Neutrophil (primary cell): ENCODE measurements around the gene SND1.

ENCODE experiments used
- H3K27ac ChIP-seq: fragments of 200-600 bp; sonication (generic); 2 replicates; pipeline ENCODE4 v1.5.1; 2016; ENCODE audit warnings: mild to moderate bottlenecking, moderate library complexity
- H3K27me3 ChIP-seq: fragments of 200-600 bp; sonication (generic); 2 replicates; pipeline ENCODE4 v1.6.0; 2016; ENCODE audit warnings: mild to moderate bottlenecking
- H3K36me3 ChIP-seq: fragments of 200-600 bp; sonication (generic); 2 replicates; pipeline ENCODE4 v1.5.1; 2017
- H3K4me1 ChIP-seq, 2 experiments: fragments of 200-600 bp in 1 of 2; sonication (generic) in 1 of 2; 1 replicate in 1 of 2; 2 replicates in 1 of 2; pipeline versions ENCODE4 v1.5.1 to v1.6.1; 2013 to 2016; ENCODE audit warnings: low read depth in 1 of 2, low read length in 1 of 2, mild to moderate bottlenecking in 1 of 2, moderate library complexity in 1 of 2; ENCODE audit not compliant: control insufficient read depth in 1 of 2, insufficient read depth in 1 of 2
- H3K4me3 ChIP-seq, 2 experiments: fragments of 200-600 bp in 1 of 2; sonication (generic) in 1 of 2; 1 replicate in 1 of 2; 2 replicates in 1 of 2; pipeline ENCODE4 v1.5.1; 2013 to 2016; ENCODE audit warnings: low read depth in 1 of 2, low read length in 1 of 2, mild to moderate bottlenecking in 1 of 2, moderate library complexity in 1 of 2
- H3K9me3 ChIP-seq: fragments of 200-600 bp; sonication (generic); 2 replicates; pipeline ENCODE4 v1.5.1; 2016
- TF ChIP-seq, protein P1 (sequence below): fragments of 200-600 bp; sonication (generic); IDR thresholded peaks from 2 replicates; pipeline ENCODE4 v1.5.1; 2016; ENCODE audit warnings: antibody characterized with exemption

Gene SND1

DNA sequence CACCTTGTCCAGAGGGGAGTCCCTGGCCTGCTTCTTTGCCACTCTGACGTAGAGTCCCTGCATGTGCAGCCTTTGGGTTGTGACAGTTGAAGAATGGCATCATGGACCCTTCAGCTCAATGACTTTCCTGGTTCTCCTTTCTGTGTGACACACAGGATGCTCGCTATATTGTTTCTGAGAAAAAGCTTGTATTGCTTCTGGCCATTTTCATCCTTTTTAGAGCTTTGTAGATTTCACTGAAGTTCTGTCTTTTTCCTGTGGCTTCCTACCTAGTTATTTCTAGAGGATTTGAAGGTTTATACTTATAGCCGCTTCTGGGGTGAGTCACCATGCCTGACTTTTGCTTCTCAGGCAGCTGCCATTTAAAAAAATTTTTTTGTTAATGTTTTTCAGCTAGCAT lies 27.0 kb downstream of the SND1 start:
- TF ChIP-seq, protein P1, sequence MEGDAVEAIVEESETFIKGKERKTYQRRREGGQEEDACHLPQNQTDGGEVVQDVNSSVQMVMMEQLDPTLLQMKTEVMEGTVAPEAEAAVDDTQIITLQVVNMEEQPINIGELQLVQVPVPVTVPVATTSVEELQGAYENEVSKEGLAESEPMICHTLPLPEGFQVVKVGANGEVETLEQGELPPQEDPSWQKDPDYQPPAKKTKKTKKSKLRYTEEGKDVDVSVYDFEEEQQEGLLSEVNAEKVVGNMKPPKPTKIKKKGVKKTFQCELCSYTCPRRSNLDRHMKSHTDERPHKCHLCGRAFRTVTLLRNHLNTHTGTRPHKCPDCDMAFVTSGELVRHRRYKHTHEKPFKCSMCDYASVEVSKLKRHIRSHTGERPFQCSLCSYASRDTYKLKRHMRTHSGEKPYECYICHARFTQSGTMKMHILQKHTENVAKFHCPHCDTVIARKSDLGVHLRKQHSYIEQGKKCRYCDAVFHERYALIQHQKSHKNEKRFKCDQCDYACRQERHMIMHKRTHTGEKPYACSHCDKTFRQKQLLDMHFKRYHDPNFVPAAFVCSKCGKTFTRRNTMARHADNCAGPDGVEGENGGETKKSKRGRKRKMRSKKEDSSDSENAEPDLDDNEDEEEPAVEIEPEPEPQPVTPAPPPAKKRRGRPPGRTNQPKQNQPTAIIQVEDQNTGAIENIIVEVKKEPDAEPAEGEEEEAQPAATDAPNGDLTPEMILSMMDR, result no peak
- Histone ChIP-seq H3K4me3 (no peak overlapping the region), H3K27me3 (no peaks in the 10 kb centered on the region), H3K9me3 (no peaks in the 10 kb centered on the region), H3K36me3 (no peaks in the 10 kb centered on the region), H3K4me1 (no peaks in the 10 kb centered on the region), H3K27ac (no peak overlapping the region)

DNA sequence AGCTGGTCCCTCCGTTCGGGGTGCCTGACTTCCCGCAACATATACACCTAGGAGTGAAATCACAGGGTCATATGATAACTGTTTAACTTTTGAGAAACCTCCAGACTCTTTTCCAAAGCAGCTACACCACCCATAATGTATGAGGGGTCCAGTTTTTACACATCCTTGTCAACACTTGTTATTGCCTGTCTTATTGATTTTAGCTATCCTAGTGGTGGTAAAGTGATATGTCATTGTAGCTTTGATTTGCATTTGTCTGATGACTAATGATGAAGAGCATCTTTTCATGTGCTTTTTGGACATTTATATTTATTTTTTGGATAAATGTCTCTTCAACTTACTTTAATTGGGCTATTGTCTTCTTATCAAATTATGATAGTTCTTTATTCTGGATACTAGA lies 29.0 kb downstream of the SND1 start:
- no peaks in the 10 kb centered on the region for H3K27me3 ChIP-seq
- H3K4me1 ChIP-seq, result peaks cover 10 to 11% of the 10 kb centered on the region in 2 experiments
- no peaks in the 10 kb centered on the region for H3K9me3 ChIP-seq
- H3K36me3 ChIP-seq, result no peaks in the 10 kb centered on the region
- H3K4me3 ChIP-seq, result no peak overlapping the region
- H3K27ac ChIP-seq, result no peak overlapping the region
- TF ChIP-seq, protein P1, result no peak

DNA sequence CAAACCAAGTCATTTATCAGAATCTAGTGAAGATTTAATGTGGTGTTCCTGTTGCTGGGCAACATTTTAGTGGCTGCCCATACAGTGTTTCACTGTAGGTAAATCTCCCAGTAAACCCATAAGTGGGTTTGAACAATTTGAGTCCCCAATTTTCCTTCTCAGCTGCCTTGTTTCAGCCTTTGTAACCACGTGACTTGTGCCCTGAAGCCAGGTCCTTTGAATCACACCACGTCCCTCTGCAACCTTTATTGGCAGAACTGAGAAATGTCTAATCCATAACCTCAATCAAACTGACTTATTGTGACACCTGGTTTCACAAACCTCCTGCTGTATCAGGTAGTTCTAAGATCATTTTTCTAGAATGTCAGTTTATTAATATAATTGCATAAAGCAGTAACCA lies 30.1 kb downstream of the SND1 start:
- H3K36me3 ChIP-seq, result no peaks in the 10 kb centered on the region
- no peak overlapping the region for H3K27ac ChIP-seq
- no peaks in the 10 kb centered on the region for H3K9me3 ChIP-seq
- no peaks in the 10 kb centered on the region for H3K27me3 ChIP-seq
- no peak overlapping the region for H3K4me3 ChIP-seq
- TF ChIP-seq, protein P1, result no peak
- peaks cover 11 to 12% of the 10 kb centered on the region in 2 experiments for H3K4me1 ChIP-seq

DNA sequence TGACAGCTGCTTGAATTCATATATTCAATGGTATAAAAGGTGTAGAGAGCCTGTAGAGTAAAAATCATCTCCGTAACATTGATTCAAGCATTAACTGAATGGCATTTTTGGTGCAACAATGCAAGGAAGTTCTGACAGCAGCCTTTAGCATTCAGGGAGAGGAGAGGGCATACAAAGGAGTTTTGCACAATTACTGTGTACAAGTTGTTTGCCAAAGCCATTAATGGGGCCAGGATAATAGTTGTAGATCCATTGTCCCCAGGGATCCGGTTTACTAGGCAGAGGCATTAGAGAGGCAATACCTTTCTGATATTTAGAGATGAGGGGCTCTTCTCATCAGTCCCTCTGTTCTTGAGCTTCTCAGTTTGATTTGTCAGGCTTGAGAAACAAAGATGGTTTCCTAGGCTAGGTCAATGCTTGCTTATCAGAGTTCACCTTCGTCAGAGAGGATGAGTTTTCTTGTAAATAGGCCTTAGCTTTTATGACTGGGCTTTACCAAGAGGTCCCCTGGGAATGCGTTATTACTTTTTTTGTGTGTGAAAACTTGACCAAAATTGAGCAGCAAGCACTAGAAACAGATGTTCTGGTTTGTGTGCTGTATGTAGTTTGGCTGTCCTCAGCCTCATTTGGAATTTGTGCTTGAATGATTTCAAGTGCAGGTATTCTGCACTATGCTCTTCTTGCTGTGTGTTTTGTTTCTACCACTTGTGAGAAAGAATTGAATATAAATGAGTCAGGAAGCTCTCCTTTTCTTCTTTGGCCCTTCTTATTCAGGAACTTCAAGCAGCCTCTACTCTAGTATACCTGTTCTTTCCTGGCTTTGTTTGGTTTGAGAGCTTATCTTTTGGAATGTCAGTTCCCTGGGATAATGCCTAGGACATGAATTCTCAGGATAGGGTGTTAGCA lies 32.0 kb downstream of the SND1 start:
- TF ChIP-seq, protein P1, result no peak
- Histone ChIP-seq H3K27me3 (no peaks in the 10 kb centered on the region), H3K36me3 (no peaks in the 10 kb centered on the region), H3K4me1 (peaks cover 11 to 12% of the 10 kb centered on the region in 2 experiments), H3K27ac (no peak overlapping the region), H3K9me3 (no peaks in the 10 kb centered on the region), H3K4me3 (no peak overlapping the region)

DNA sequence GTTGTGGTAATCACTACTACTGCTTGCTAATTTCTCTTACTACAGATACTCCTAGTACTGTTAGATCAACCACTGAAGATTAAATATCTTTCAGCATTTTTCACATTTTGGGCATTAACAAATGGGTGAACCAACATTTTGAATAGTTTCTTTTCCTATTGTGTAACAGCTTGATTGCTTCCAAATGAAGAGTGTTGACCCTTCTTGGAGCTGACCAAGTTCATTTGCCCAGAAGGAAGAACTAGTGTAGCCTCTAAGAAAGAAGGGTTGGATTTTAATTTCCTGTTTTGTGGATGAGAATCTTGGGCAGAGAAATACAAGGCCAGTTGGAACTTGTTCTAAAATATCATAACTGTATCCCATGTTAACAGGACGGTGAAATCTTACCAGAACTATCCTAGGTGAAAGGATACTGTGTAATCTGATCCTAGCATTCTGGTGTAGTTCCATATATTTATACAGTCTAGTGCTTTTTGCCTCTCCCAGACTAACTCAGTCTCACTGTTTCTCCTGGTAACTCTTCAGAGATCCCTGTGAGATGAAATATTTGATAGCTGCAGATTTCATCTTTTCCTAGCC lies 37.3 kb downstream of the SND1 start:
- Histone ChIP-seq H3K9me3 (no peaks in the 10 kb centered on the region), H3K4me1 (peaks cover 11 to 12% of the 10 kb centered on the region in 2 experiments), H3K4me3 (no peak overlapping the region), H3K36me3 (no peaks in the 10 kb centered on the region), H3K27ac (no peak overlapping the region), H3K27me3 (no peaks in the 10 kb centered on the region)
- TF ChIP-seq, protein P1, result no peak
